AG09319 (cell line): Measurements from ENCODE around the gene GPN1.
"Not testable (repeated sequence)": the region's sequence is repeated elsewhere in the genome, so short reads cannot be mapped to it uniquely, and the experiment has no call there.

ENCODE experiments used
- DNase-seq: peaks from one replicate; pipeline ENCODE4 v3.0.0-alpha.2; 2010; ENCODE audit warnings: low read depth; ENCODE audit errors: extremely low read depth
- CTCF ChIP-seq: IDR thresholded peaks from 2 replicates; pipeline ENCODE4 v1.5.1; 2011; ENCODE audit warnings: low read depth, mild to moderate bottlenecking, inconsistent platforms, low read length, moderate library complexity

Gene GPN1

GRCh38 chr2:27587025-27587424 lies 41.8 kb upstream of the GPN1 start:
- TF ChIP-seq CTCF = no peak
- no peak for DNase-seq

- TF ChIP-seq CTCF = no peak
- DNase-seq = no peak
Measured at GRCh38 chr2:27588308-27588707, 40.5 kb upstream of the GPN1 start.

- TF ChIP-seq CTCF = no peak
Measured at GRCh38 chr2:27591745-27592144, 37.1 kb upstream of the GPN1 start.

GRCh38 chr2:27593240-27593639 lies 35.6 kb upstream of the GPN1 start:
- no peak for TF ChIP-seq CTCF
- DNase-seq = no peak

More at GRCh38 chr2:27591745-27592144, 37.1 kb upstream of the GPN1 start:
- DNase-seq = no peak

- not testable (repeated sequence) for DNase-seq
Measured at GRCh38 chr2:27594020-27594703, 34.7 kb upstream of the GPN1 start.

GRCh38 chr2:27595412-27595811 lies 33.4 kb upstream of the GPN1 start:
- DNase-seq = not testable (repeated sequence)

- no peak for TF ChIP-seq CTCF
Measured at GRCh38 chr2:27596627-27597026, 32.2 kb upstream of the GPN1 start.

GRCh38 chr2:27606611-27607010 lies 22.2 kb upstream of the GPN1 start:
- no peak for TF ChIP-seq CTCF

More at GRCh38 chr2:27596627-27597026, 32.2 kb upstream of the GPN1 start:
- DNase-seq = no peak

More at GRCh38 chr2:27606611-27607010, 22.2 kb upstream of the GPN1 start:
- DNase-seq = no peak
